Neuronal stem cell (in vitro differentiated cells): ENCODE data around the gene FTCDNL1.

Experiments used
- DNase-seq: peaks from one replicate; pipeline ENCODE4 v3.0.0-alpha.2; 2013; ENCODE audit warnings: low spot score
- H2AFZ ChIP-seq: one replicate; pipeline ENCODE4 v1.6.1; 2013; ENCODE audit warnings: mild to moderate bottlenecking, low read length, inconsistent platforms
- H2AK5ac ChIP-seq: 2 replicates; pipeline ENCODE4 v1.6.1; 2013; ENCODE audit warnings: low read depth, mild to moderate bottlenecking, inconsistent platforms, low read length, moderate library complexity, mixed read lengths
- H2BK120ac ChIP-seq: 2 replicates; pipeline ENCODE4 v1.6.1; 2013; ENCODE audit warnings: low read depth, mild to moderate bottlenecking, inconsistent platforms, low read length, moderate library complexity, mixed read lengths
- H2BK12ac ChIP-seq: one replicate; pipeline ENCODE4 v1.6.1; 2013; ENCODE audit warnings: low read length, inconsistent platforms
- H2BK15ac ChIP-seq: 2 replicates; pipeline ENCODE4 v1.6.1; 2013; ENCODE audit warnings: mild to moderate bottlenecking, low read length, inconsistent platforms, mixed read lengths
- H2BK5ac ChIP-seq: one replicate; pipeline ENCODE4 v1.6.1; 2013; ENCODE audit warnings: inconsistent platforms, mild to moderate bottlenecking, low read length, moderate library complexity
- H3K14ac ChIP-seq: one replicate; pipeline ENCODE4 v1.6.1; 2013; ENCODE audit warnings: low read length, inconsistent platforms
- H3K18ac ChIP-seq: 2 replicates; pipeline ENCODE4 v1.6.1; 2013; ENCODE audit warnings: low read length, inconsistent platforms
- H3K23ac ChIP-seq: 2 replicates; pipeline ENCODE4 v1.6.1; 2013; ENCODE audit warnings: low read depth, mild to moderate bottlenecking, mixed read lengths, low read length, inconsistent platforms; ENCODE audit not compliant: poor library complexity
- H3K27ac ChIP-seq: replicated peaks from 3 replicates; pipeline ENCODE4 v1.5.1; 2013; ENCODE audit warnings: low read length, inconsistent platforms
- H3K27me3 ChIP-seq, 3 experiments: 2 replicates each; pipeline ENCODE4 v1.6.1; 2013; ENCODE audit warnings: low read length in 3 of 3, mild to moderate bottlenecking in 2 of 3, inconsistent platforms in 1 of 3, low read depth in 1 of 3, mixed read lengths in 1 of 3, moderate library complexity in 1 of 3; ENCODE audit not compliant: control insufficient read depth in 3 of 3, insufficient read depth in 3 of 3
- H3K36me3 ChIP-seq, 2 donors: replicated peaks in 1 of 2; 2 replicates each; pipeline ENCODE4 v1.6.1; 2013; ENCODE audit warnings: low read length in 2 of 2; ENCODE audit not compliant: control insufficient read depth in 2 of 2, insufficient read depth in 2 of 2
- H3K4ac ChIP-seq: 2 replicates; pipeline ENCODE4 v1.6.1; 2013; ENCODE audit warnings: inconsistent platforms, mild to moderate bottlenecking, low read length, moderate library complexity
- H3K4me1 ChIP-seq, 2 donors: 1 replicate in 1 of 2; 2 replicates in 1 of 2; pipeline ENCODE4 v1.6.1; 2013; ENCODE audit warnings: low read length in 2 of 2, low read depth in 1 of 2; ENCODE audit not compliant: control insufficient read depth in 2 of 2, insufficient read depth in 1 of 2
- H3K4me2 ChIP-seq: one replicate; pipeline ENCODE4 v1.6.1; 2013; ENCODE audit warnings: mild to moderate bottlenecking, low read length, inconsistent platforms; ENCODE audit not compliant: insufficient read depth, poor library complexity, severe bottlenecking
- H3K4me3 ChIP-seq, 2 donors: 2 replicates each; pipeline ENCODE4 v1.5.1; 2013; ENCODE audit warnings: low read length in 2 of 2, mild to moderate bottlenecking in 2 of 2, inconsistent platforms in 1 of 2, moderate library complexity in 1 of 2
- H3K79me1 ChIP-seq: one replicate; pipeline ENCODE4 v1.6.1; 2013; ENCODE audit warnings: low read depth, mild to moderate bottlenecking, inconsistent platforms, low read length, moderate library complexity
- H3K9ac ChIP-seq: one replicate; pipeline ENCODE4 v1.6.1; 2013; ENCODE audit warnings: mild to moderate bottlenecking, low read depth, low read length, inconsistent platforms; ENCODE audit not compliant: poor library complexity
- H3K9me3 ChIP-seq, 2 donors: replicated peaks in 1 of 2; 2 replicates each; pipeline versions ENCODE3 to v1.6.1; 2013; ENCODE audit warnings: low read length in 2 of 2, mild to moderate bottlenecking in 2 of 2, inconsistent platforms in 1 of 2, low read depth in 1 of 2, mixed read lengths in 1 of 2, moderate library complexity in 1 of 2; ENCODE audit not compliant: control insufficient read depth in 2 of 2, insufficient read depth in 1 of 2
- H4K8ac ChIP-seq: one replicate; pipeline ENCODE4 v1.6.1; 2013; ENCODE audit warnings: low read depth, mild to moderate bottlenecking, inconsistent platforms, low read length, moderate library complexity
- H4K91ac ChIP-seq: one replicate; pipeline ENCODE4 v1.6.1; 2013; ENCODE audit warnings: low read length, low read depth, mild to moderate bottlenecking, inconsistent platforms; ENCODE audit not compliant: poor library complexity
- WGBS, 2 donors: extraction: QIAGEN DNeasy Blood & Tissue Kit; methylation state at CpG; one replicate each; pipeline ENCODE4 v1.1.7; 2013; ENCODE audit warnings: missing lambda C conversion rate in 2 of 2, mixed read lengths in 1 of 2; ENCODE audit not compliant: insufficient read length in 2 of 2, insufficient replicate concordance in 1 of 2; ENCODE audit errors: extremely low coverage in 2 of 2; 5-methylcytosine and 5-hydroxymethylcytosine counted together

The FTCDNL1 gene

GRCh38 chr2:199833525-199833924 is 17.5 kb downstream of the FTCDNL1 start:
- H3K4ac ChIP-seq = no peak overlapping the region
- H3K23ac ChIP-seq = no peak overlapping the region
- no peaks in the 10 kb centered on the region for H3K27me3 ChIP-seq
- no peak for DNase-seq
- H3K4me3 ChIP-seq = no peak overlapping the region
- no CpG with 5 or more reads among the region's 1 CpG for whole genome bisulfite sequencing, 2 donors
- no peaks in the 10 kb centered on the region for H3K36me3 ChIP-seq
- no peaks in the 10 kb centered on the region for H3K79me1 ChIP-seq
- no peak overlapping the region for H2BK12ac ChIP-seq
- H2AFZ ChIP-seq = no peak overlapping the region
- no peak overlapping the region for H2BK15ac ChIP-seq
- H3K18ac ChIP-seq = no peak overlapping the region
- no peak overlapping the region for H2BK120ac ChIP-seq
- no peak overlapping the region for H3K4me2 ChIP-seq
- H3K9me3 ChIP-seq = no peaks in the 10 kb centered on the region
- no peak overlapping the region for H2AK5ac ChIP-seq
- no peak overlapping the region for H4K91ac ChIP-seq
- H4K8ac ChIP-seq = no peak overlapping the region
- no peak overlapping the region for H3K14ac ChIP-seq
- H2BK5ac ChIP-seq = no peak overlapping the region
- no peak overlapping the region for H3K9ac ChIP-seq
- no peak overlapping the region for H3K27ac ChIP-seq
- no peaks in the 10 kb centered on the region for H3K4me1 ChIP-seq

GRCh38 chr2:199830531-199830930 is 20.5 kb downstream of the FTCDNL1 start:
- Histone ChIP-seq H3K14ac (no peak overlapping the region), H2BK12ac (no peak overlapping the region), H3K36me3 (no peaks in the 10 kb centered on the region), H3K4me3 (no peak overlapping the region), H3K18ac (no peak overlapping the region), H3K27ac (no peak overlapping the region), H4K91ac (no peak overlapping the region), H3K23ac (no peak overlapping the region), H3K27me3 (no peaks in the 10 kb centered on the region), H2BK15ac (no peak overlapping the region), H3K4me1 (no peaks in the 10 kb centered on the region), H4K8ac (no peak overlapping the region), H2BK120ac (no peak overlapping the region), H3K79me1 (no peaks in the 10 kb centered on the region), H3K9ac (no peak overlapping the region), H2AK5ac (no peak overlapping the region), H3K4me2 (no peak overlapping the region), H3K4ac (no peak overlapping the region), H2BK5ac (no peak overlapping the region), H3K9me3 (no peaks in the 10 kb centered on the region), H2AFZ (no peak overlapping the region)
- DNase-seq = no peak
- no CpG with 5 or more reads among the region's 9 CpGs for WGBS, 2 donors

GRCh38 chr2:199829628-199830027 is 21.4 kb downstream of the FTCDNL1 start:
- no peak overlapping the region for H4K8ac ChIP-seq
- no peak overlapping the region for H2BK15ac ChIP-seq
- H3K4me3 ChIP-seq = no peak overlapping the region
- no peak overlapping the region for H3K23ac ChIP-seq
- no peak overlapping the region for H2AFZ ChIP-seq
- no peak overlapping the region for H3K9ac ChIP-seq
- no peak overlapping the region for H2BK5ac ChIP-seq
- no CpG with 5 or more reads among the region's 2 CpGs for WGBS, 2 donors
- H3K14ac ChIP-seq = no peak overlapping the region
- no peak for DNase-seq
- no peak overlapping the region for H2BK12ac ChIP-seq
- no peak overlapping the region for H4K91ac ChIP-seq
- no peaks in the 10 kb centered on the region for H3K4me1 ChIP-seq
- no peak overlapping the region for H3K4ac ChIP-seq
- no peaks in the 10 kb centered on the region for H3K79me1 ChIP-seq
- H2BK120ac ChIP-seq = no peak overlapping the region
- no peak overlapping the region for H2AK5ac ChIP-seq
- H3K9me3 ChIP-seq = no peaks in the 10 kb centered on the region
- no peak overlapping the region for H3K4me2 ChIP-seq
- no peak overlapping the region for H3K27ac ChIP-seq
- no peaks in the 10 kb centered on the region for H3K36me3 ChIP-seq
- H3K27me3 ChIP-seq = no peaks in the 10 kb centered on the region
- H3K18ac ChIP-seq = no peak overlapping the region

- Histone ChIP-seq H4K91ac (no peak overlapping the region), H2BK12ac (no peak overlapping the region), H3K27me3 (peaks cover 0 to 5% (median 0%) of the 10 kb centered on the region in 3 experiments), H3K9me3 (no peaks in the 10 kb centered on the region), H2AFZ (no peak overlapping the region), H3K9ac (no peak overlapping the region), H3K27ac (no peak overlapping the region), H3K4ac (no peak overlapping the region), H2BK5ac (no peak overlapping the region), H3K4me2 (no peak overlapping the region), H3K79me1 (no peaks in the 10 kb centered on the region), H3K23ac (no peak overlapping the region), H3K4me3 (no peak overlapping the region), H3K18ac (no peak overlapping the region), H3K14ac (no peak overlapping the region), H4K8ac (no peak overlapping the region), H2BK15ac (no peak overlapping the region), H3K36me3 (no peaks in the 10 kb centered on the region), H2AK5ac (no peak overlapping the region), H2BK120ac (no peak overlapping the region), H3K4me1 (no peaks in the 10 kb centered on the region)
- DNase-seq = no peak
These were observed 31.2 kb downstream of the FTCDNL1 start for GRCh38 chr2:199819746-199820145.
